Skeletal muscle cell (primary cell): ENCODE measurements around the gene RNF223.
A peak's percentile ranks its signal among the peaks of the same experiment; 100 is the strongest.

Source experiments
- DNase-seq: peaks from one replicate; pipeline ENCODE4 v3.0.0-alpha.2; 2010; ENCODE audit warnings: low read depth
- H3K4me3 ChIP-seq: 2 replicates; pipeline ENCODE4 v1.5.1; 2011; ENCODE audit warnings: low read depth, mild to moderate bottlenecking, control low read depth, low read length, moderate library complexity

RNF223 gene

GRCh38 chr1:1021010-1021919 is 52.8 kb downstream of the RNF223 start:
- DNase-seq: no peak
- peak overlapping the region; percentile 60 for H3K4me3 ChIP-seq
